K562 (cell line): Measurements from ENCODE around the gene TRAPPC4. TPM values are rescaled to one million over a fixed set of nuclear protein-coding genes. Genes with fewer than 3 reads are reported as not detected.
A peak's percentile ranks its signal among the peaks of the same experiment; 100 is the strongest.

ENCODE experiments used
- GTF2A2 ChIP-seq: IDR thresholded peaks from 2 replicates; pipeline ENCODE4 v1.6.1; 2016; ENCODE audit warnings: mild to moderate bottlenecking, missing genetic modification characterization, missing compliant biosample characterization
- PCBP2 ChIP-seq: fragments of 200-400 bp; formaldehyde crosslinking; IDR thresholded peaks from 2 replicates; pipeline ENCODE4 v1.6.1; 2018; ENCODE audit warnings: low read length, low read depth, mild to moderate bottlenecking, moderate library complexity; ENCODE audit not compliant: poor library complexity, severe bottlenecking
- PHTF2 ChIP-seq: fragments of 250-450 bp; sonication (Bioruptor Pico); IDR thresholded peaks from 2 replicates; pipeline ENCODE4 v1.5.0; 2021; ENCODE audit warnings: mild to moderate bottlenecking
- SIN3A ChIP-seq, 2 experiments: fragments of 150-350 bp in 1 of 2; IDR thresholded peaks; 2 replicates each; pipeline ENCODE4 v1.6.1; 2011 to 2016; ENCODE audit warnings: borderline replicate concordance in 2 of 2, low read depth in 2 of 2, low read length in 2 of 2, mild to moderate bottlenecking in 2 of 2, moderate library complexity in 2 of 2; ENCODE audit not compliant: control insufficient read depth in 1 of 2
- TFE3 ChIP-seq: fragments of 450-650 bp; formaldehyde crosslinking; IDR thresholded peaks from 2 replicates; pipeline ENCODE4 v1.4.0; 2020; ENCODE audit warnings: mild to moderate bottlenecking, mixed read lengths
- polyA plus RNA-seq, 8 experiments: library from polyadenylated mRNA; depleted of rRNA in 4 of 8; stranded (reverse) in 5 of 8; unstranded in 3 of 8; fragments of >200 nt; fragmentation: Nextera tagmentation in 2 of 8; fragmentation: Illumina TruSeq in 1 of 8; extraction: Ambion mirVana in 2 of 8; extraction: Trizol in 1 of 8; gene quantifications; 2 replicates each; pipeline versions ENCODE4 v1.2.1 to v1.2.3, GENCODE V29; 2011 to 2014; ENCODE audit warnings: inconsistent platforms in 1 of 8, missing spikeins in 1 of 8
- total RNA-seq, 7 experiments: library from RNA; depleted of rRNA in 6 of 7; stranded (reverse); fragments of >200 nt in 6 of 7; fragmentation: Illumina TruSeq in 2 of 7; extraction: Trizol in 2 of 7; gene quantifications; 2 replicates each; pipeline versions ENCODE4 v1.2.1 to v1.2.3, GENCODE V29; 2011 to 2021; ENCODE audit warnings: low replicate concordance in 1 of 7
- TF ChIP-seq, protein P1 (sequence below): fragments of 250-450 bp; sonication (Bioruptor Pico); IDR thresholded peaks from 2 replicates; pipeline ENCODE4 v1.4.0; 2020; ENCODE audit warnings: borderline replicate concordance
- TF ChIP-seq, protein P2 (sequence below): sonication (generic); formaldehyde crosslinking; IDR thresholded peaks from 2 replicates; pipeline ENCODE4 v1.8.1; 2023; ENCODE audit warnings: mild to moderate bottlenecking, missing genetic modification reagents, moderate library complexity
- TF ChIP-seq, protein P3 (sequence below), 2 experiments: fragments of 450-650 bp in 1 of 2; sonication (generic) in 1 of 2; formaldehyde crosslinking in 1 of 2; IDR thresholded peaks; 2 replicates each; pipeline versions ENCODE4 v1.7.1 to v1.9.0; 2016 to 2022; ENCODE audit warnings: inconsistent platforms in 1 of 2, mild to moderate bottlenecking in 1 of 2, missing genetic modification reagents in 1 of 2
- TF ChIP-seq, protein P4 (sequence below): sonication (generic); formaldehyde crosslinking; IDR thresholded peaks from 2 replicates; pipeline ENCODE4 v1.8.0; 2022; ENCODE audit warnings: missing genetic modification reagents, mild to moderate bottlenecking, moderate library complexity, borderline replicate concordance

Gene TRAPPC4
- total and polyA plus RNA-seq, 9 of the 15 experiments (the other 6 are each of a cell fraction or from before 2014, with no cell fraction given), result 121 to 524 (median 142) TPM

- TF ChIP-seq, protein P1, sequence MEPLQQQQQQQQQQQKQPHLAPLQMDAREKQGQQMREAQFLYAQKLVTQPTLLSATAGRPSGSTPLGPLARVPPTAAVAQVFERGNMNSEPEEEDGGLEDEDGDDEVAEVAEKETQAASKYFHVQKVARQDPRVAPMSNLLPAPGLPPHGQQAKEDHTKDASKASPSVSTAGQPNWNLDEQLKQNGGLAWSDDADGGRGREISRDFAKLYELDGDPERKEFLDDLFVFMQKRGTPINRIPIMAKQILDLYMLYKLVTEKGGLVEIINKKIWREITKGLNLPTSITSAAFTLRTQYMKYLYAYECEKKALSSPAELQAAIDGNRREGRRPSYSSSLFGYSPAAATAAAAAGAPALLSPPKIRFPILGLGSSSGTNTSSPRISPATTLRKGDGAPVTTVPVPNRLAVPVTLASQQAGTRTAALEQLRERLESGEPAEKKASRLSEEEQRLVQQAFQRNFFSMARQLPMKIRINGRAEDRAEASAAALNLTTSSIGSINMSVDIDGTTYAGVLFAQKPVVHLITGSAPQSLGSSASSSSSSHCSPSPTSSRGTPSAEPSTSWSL (CRISPR knock-in tag), result no peak
- TF ChIP-seq, protein P2, sequence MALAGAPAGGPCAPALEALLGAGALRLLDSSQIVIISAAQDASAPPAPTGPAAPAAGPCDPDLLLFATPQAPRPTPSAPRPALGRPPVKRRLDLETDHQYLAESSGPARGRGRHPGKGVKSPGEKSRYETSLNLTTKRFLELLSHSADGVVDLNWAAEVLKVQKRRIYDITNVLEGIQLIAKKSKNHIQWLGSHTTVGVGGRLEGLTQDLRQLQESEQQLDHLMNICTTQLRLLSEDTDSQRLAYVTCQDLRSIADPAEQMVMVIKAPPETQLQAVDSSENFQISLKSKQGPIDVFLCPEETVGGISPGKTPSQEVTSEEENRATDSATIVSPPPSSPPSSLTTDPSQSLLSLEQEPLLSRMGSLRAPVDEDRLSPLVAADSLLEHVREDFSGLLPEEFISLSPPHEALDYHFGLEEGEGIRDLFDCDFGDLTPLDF, result 0 out of 2 replicates have a peak, but pooled peaks have one; percentile 38
- TF ChIP-seq PHTF2 (CRISPR knock-in tag) (no peak), GTF2A2 (tag) (0 out of 2 replicates have a peak, but pooled peaks have one; percentile 25), SIN3A (IDR thresholded peaks at IDR 0.05; ENCODE audit: borderline replicate concordance in 2 of 2, control insufficient read depth in 1 of 2, low read depth in 2 of 2, low read length in 2 of 2) (peak in 1 of 2 experiments; percentile 74; a peak in 1 of 4 replicates), TFE3 (CRISPR knock-in tag) (no peak), PCBP2 (no peak)
- TF ChIP-seq, protein P3, sequence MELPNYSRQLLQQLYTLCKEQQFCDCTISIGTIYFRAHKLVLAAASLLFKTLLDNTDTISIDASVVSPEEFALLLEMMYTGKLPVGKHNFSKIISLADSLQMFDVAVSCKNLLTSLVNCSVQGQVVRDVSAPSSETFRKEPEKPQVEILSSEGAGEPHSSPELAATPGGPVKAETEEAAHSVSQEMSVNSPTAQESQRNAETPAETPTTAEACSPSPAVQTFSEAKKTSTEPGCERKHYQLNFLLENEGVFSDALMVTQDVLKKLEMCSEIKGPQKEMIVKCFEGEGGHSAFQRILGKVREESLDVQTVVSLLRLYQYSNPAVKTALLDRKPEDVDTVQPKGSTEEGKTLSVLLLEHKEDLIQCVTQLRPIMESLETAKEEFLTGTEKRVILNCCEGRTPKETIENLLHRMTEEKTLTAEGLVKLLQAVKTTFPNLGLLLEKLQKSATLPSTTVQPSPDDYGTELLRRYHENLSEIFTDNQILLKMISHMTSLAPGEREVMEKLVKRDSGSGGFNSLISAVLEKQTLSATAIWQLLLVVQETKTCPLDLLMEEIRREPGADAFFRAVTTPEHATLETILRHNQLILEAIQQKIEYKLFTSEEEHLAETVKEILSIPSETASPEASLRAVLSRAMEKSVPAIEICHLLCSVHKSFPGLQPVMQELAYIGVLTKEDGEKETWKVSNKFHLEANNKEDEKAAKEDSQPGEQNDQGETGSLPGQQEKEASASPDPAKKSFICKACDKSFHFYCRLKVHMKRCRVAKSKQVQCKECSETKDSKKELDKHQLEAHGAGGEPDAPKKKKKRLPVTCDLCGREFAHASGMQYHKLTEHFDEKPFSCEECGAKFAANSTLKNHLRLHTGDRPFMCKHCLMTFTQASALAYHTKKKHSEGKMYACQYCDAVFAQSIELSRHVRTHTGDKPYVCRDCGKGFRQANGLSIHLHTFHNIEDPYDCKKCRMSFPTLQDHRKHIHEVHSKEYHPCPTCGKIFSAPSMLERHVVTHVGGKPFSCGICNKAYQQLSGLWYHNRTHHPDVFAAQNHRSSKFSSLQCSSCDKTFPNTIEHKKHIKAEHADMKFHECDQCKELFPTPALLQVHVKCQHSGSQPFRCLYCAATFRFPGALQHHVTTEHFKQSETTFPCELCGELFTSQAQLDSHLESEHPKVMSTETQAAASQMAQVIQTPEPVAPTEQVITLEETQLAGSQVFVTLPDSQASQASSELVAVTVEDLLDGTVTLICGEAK (IDR thresholded peaks at IDR 0.05), result 0 out of 2 replicates have a peak, but pooled peaks have one; percentile 40
- TF ChIP-seq, protein P3 (CRISPR knock-in tag; IDR thresholded peaks at IDR 0.05), result no peak
- TF ChIP-seq, protein P4, sequence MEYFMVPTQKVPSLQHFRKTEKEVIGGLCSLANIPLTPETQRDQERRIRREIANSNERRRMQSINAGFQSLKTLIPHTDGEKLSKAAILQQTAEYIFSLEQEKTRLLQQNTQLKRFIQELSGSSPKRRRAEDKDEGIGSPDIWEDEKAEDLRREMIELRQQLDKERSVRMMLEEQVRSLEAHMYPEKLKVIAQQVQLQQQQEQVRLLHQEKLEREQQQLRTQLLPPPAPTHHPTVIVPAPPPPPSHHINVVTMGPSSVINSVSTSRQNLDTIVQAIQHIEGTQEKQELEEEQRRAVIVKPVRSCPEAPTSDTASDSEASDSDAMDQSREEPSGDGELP (CRISPR knock-in tag), result peak; percentile 54
Observed at GRCh38 chr11:119056421-119056999, 37.9 kb downstream of the TRAPPC4 start (continued).
